HL-60 (cell line): ENCODE data around the gene GPR17.
A peak's percentile ranks its signal among the peaks of the same experiment; 100 is the strongest.

Source experiments
- DNase-seq, 2 experiments: peaks; one replicate each; pipeline ENCODE4 v3.0.0-alpha.2; 2010 to 2020; ENCODE audit warnings: low read depth in 1 of 2, low spot score in 1 of 2
- H3K27ac ChIP-seq: fragments of 250-450 bp; sonication (Bioruptor Pico); replicated peaks from 2 replicates; pipeline ENCODE4 v1.5.1; 2020; ENCODE audit warnings: mild to moderate bottlenecking, moderate library complexity
- H3K27me3 ChIP-seq: fragments of 250-450 bp; sonication (Bioruptor Pico); 2 replicates; pipeline ENCODE4 v1.5.1; 2021; ENCODE audit warnings: mild to moderate bottlenecking, moderate library complexity; ENCODE audit not compliant: insufficient read depth, poor library complexity, severe bottlenecking
- H3K4me3 ChIP-seq: replicated peaks from 2 replicates; pipeline ENCODE4 v1.5.1; 2011; ENCODE audit warnings: mild to moderate bottlenecking, control low read depth, low read length; ENCODE audit not compliant: insufficient read depth
- CTCF ChIP-seq: IDR thresholded peaks from one replicate; pipeline ENCODE4 v1.5.1; 2011; ENCODE audit warnings: low read length, control low read depth, inconsistent platforms; ENCODE audit not compliant: insufficient read depth
- GABPA ChIP-seq: IDR thresholded peaks from 2 replicates; pipeline ENCODE4 v1.6.1; 2012; ENCODE audit warnings: low read depth
- POLR2AphosphoS5 ChIP-seq: IDR thresholded peaks from 2 replicates; pipeline ENCODE4 v1.6.1; 2012; ENCODE audit warnings: low read depth
- SPI1 ChIP-seq: IDR thresholded peaks from 2 replicates; pipeline ENCODE4 v1.6.1; 2012; ENCODE audit warnings: low read depth, mild to moderate bottlenecking, borderline replicate concordance
- TF ChIP-seq, protein P1 (sequence below): IDR thresholded peaks from 2 replicates; pipeline ENCODE4 v1.6.1; 2012; ENCODE audit warnings: low read depth; ENCODE audit not compliant: insufficient replicate concordance

The GPR17 gene

GRCh38 chr2:127673291-127674069 lies 27.5 kb downstream of the GPR17 start:
- DNase-seq = no peak
- Histone ChIP-seq H3K4me3 (no peak overlapping the region), H3K27ac (no peak overlapping the region), H3K27me3 (peaks cover 35% of the 10 kb centered on the region)
- TF ChIP-seq, protein P1, sequence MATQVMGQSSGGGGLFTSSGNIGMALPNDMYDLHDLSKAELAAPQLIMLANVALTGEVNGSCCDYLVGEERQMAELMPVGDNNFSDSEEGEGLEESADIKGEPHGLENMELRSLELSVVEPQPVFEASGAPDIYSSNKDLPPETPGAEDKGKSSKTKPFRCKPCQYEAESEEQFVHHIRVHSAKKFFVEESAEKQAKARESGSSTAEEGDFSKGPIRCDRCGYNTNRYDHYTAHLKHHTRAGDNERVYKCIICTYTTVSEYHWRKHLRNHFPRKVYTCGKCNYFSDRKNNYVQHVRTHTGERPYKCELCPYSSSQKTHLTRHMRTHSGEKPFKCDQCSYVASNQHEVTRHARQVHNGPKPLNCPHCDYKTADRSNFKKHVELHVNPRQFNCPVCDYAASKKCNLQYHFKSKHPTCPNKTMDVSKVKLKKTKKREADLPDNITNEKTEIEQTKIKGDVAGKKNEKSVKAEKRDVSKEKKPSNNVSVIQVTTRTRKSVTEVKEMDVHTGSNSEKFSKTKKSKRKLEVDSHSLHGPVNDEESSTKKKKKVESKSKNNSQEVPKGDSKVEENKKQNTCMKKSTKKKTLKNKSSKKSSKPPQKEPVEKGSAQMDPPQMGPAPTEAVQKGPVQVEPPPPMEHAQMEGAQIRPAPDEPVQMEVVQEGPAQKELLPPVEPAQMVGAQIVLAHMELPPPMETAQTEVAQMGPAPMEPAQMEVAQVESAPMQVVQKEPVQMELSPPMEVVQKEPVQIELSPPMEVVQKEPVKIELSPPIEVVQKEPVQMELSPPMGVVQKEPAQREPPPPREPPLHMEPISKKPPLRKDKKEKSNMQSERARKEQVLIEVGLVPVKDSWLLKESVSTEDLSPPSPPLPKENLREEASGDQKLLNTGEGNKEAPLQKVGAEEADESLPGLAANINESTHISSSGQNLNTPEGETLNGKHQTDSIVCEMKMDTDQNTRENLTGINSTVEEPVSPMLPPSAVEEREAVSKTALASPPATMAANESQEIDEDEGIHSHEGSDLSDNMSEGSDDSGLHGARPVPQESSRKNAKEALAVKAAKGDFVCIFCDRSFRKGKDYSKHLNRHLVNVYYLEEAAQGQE = no peak
- no peak for TF ChIP-seq GABPA
- no peak for TF ChIP-seq SPI1
- no peak for TF ChIP-seq CTCF
- TF ChIP-seq POLR2AphosphoS5 = no peak

- no peak for DNase-seq
- H3K4me3 ChIP-seq = peak overlapping the region; percentile 10; the same call in 1 of the 2 replicates
- peaks cover 35% of the 10 kb centered on the region for H3K27me3 ChIP-seq
- H3K27ac ChIP-seq = no peak overlapping the region
- TF ChIP-seq SPI1 (no peak), POLR2AphosphoS5 (no peak)
Measured at GRCh38 chr2:127674241-127675209, 28.6 kb downstream of the GPR17 start.

DNA sequence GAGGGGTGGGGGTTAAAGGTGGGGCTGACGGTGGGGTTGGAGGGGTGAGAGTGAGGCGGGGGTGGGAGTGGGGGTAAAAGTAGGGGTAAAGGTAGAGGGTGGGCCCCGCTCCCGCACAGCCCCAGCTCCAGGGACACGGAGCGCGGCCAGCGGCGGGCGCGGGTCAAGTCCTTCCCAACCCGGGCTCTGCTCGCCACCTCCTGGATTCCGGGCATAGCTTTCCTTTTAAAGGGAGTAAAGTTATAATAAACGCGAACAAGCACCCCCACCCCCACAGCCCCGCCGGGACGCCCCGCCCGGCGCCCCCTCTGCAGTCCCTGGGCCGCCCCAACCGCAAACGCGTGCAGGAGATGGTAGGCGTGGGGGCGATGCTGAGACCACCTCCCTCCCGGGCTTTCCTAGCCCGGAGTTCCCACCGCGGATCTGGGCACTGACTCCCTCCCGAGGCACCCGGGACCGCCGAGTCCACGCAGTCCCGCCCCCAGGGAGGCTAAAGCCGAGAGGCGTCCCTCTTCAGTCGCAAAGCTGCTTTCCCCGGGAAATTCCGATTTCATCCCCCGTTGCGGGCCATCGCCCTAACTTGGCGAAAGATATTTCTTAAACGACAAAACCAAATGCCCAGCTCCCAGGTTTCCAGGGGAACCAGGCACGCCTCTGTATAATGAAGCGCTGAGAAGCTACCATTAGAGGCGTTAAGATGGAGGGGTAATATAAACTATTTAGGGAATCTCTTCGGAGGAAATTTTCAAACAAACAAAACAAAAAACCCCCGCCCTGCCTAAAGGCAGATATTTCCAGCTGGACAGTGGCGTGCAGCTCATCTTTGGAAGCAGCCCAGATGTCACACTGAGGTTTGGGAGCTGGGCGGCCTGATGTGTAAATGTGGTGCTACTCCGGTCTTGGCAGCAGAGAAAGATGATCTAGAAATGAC lies 29.6 kb downstream of the GPR17 start, which contains the start of gene LIMS2:
Gene LIMS2 (minus strand): TSS at position 200 of the 931 bp plus-strand sequence. CDS start 506 bp downstream, outside the sequence.
- Histone ChIP-seq H3K27me3 (peaks cover 35% of the 10 kb centered on the region), H3K27ac (no peak within 1 kb of the TSS), H3K4me3 (peak within 1 kb of the TSS; percentile 10; the same call in 1 of the 2 replicates)
- no peak for DNase-seq
- TF ChIP-seq, protein P1 = no peak
- TF ChIP-seq GABPA = no peak
- TF ChIP-seq CTCF = no peak
- no peak for TF ChIP-seq SPI1
- no peak for TF ChIP-seq POLR2AphosphoS5
